EH (cell line): ENCODE data around the gene RPS5.
"Not testable (repeated sequence)": the region's sequence is repeated elsewhere in the genome, so short reads cannot be mapped to it uniquely, and the experiment has no call there.

Experiments
- DNase-seq: peaks from one replicate; pipeline ENCODE4 v3.0.0-alpha.2; 2015; ENCODE audit warnings: low read depth

Gene RPS5

DNA sequence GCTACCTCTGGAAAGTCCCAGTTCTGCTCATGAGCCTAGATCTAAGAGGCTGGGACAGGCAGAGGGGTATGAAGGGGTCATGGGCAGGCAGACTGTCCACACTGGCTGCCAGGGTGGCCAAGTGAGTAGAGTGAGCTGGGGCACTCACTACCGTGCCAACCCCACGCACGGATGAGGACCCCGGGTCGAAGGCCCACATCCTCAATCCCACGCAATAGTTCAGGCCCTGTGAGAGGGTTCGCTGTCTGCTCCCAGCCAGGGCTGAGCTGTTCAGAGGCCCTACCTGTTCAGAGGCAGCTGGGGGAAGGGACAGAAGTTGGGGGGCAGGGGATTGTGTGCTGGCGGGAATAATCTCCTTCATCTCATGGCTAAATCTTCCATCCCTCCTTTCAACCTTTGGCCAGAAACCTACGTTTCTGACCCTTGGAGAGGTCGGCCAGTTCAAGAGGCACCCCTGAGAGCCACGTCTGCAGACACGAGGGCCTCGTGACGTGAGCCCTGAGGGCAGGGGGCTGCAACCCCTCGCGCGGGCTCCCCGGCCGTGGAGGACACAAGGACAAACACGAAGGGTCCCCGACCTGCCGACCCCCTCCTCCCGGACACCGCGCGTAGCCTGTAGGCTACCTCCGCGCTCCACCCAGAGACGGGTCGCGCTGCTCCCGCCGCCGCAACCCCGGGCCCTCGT, 1.0 kb upstream of the RPS5 start:
- no peak for DNase-seq

GRCh38 chr19:58387338-58388174, 487 bp downstream of the RPS5 start:
- peak; percentile 21 for DNase-seq

GRCh38 chr19:58388175-58388526, 1.1 kb downstream of the RPS5 start:
- no peak for DNase-seq

DNA sequence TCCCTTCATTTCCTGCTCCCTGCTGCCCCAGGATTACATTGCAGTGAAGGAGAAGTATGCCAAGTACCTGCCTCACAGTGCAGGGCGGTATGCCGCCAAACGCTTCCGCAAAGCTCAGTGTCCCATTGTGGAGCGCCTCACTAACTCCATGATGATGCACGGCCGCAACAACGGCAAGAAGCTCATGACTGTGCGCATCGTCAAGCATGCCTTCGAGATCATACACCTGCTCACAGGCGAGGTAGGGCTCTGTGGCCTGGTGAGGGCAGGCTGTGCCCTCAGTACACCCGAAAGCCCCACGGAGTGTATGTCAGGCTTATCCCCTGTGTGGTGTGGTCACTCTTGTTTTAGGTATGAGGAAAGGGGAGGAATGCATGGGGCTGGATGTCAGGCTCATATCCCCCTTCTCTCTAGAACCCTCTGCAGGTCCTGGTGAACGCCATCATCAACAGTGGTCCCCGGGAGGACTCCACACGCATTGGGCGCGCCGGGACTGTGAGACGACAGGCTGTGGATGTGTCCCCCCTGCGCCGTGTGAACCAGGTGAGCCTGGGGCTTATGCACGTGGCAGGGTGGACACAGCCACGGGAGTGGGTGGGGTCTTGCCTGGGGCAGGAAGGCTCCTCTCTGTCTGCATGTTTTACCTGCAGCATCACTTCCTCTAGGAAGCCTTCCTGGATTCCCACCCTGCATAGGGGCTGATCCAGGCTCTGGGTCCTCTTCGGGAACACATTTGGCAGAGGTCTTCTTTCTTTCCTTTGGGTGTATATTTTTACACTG, 6.1 kb downstream of the RPS5 start:
- no peak for DNase-seq

DNA sequence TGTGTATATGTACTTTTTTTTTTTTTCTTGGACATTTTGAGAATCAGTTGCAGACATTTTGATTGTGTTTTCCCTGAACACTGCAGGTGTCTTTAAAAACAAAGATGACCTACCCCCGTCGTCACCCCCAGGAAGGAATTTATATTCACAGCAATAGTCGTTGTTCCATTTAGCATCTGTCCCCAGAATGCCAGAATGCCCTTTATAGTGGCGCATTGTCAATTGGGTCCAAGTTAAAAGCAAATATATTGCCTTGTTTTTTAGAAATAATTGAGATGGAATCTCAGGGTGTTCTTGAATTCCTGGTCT, 6.6 kb downstream of the RPS5 start:
- no peak for DNase-seq

DNA sequence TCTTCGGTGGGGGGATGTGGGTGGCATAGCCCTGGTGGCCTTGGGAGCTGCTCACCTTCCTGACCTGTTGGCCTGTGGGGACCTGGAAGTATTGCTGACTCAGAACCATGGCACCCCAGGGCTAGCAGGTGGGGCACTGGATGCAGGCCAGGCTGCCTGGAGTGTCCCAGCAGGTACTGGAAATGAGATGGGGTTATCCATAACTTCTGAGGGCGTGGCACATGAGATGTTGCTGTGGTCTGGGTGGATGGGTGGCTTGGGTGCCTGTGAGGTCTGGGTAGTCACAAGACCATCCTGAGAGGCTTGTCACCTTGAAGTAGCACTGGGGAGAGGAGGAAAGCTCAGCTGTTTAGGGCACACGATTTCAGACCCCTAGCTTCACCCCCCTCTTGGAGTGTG, 7.8 kb downstream of the RPS5 start:
- no peak for DNase-seq

GRCh38 chr19:58395220-58395978, 8.3 kb downstream of the RPS5 start, which contains the start of gene RNF225:
Gene RNF225 (plus strand): TSS chr19:58395656. CDS start chr19:58396090, 434 bp downstream.
- no peak for DNase-seq

DNA sequence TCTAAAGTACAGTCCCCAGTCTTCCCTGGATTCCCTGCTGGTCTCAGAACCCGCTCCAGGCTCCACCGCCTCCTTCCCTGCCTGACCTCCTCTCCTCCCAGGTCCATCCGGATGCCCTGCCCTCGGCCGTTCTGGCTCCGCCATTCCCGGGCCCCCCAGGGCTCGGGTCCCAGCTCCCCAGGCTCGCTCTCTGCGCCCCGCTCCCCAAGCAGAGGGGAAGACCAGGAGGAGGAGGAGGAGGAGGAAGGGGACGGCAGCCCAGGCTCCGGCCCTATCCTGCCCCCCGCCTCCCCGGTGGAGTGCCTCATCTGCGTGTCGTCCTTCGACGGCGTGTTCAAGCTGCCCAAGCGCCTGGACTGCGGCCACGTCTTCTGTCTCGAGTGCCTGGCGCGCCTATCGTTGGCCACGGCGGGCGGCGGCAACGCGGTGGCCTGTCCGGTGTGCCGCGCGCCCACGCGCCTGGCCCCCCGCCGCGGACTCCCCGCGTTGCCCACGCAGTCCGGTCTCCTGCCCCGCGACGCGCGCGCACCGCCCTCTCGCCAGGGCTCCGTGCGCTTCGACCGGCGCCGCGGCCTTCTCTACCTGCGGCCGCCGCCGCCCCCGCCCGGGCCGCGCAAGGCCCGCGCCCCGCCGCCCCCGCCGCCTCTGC, 9.0 kb downstream of the RPS5 start:
- DNase-seq, result no peak

- no peak for DNase-seq
These were observed 9.8 kb downstream of the RPS5 start for GRCh38 chr19:58396691-58397532.

GRCh38 chr19:58397533-58398037, 10.5 kb downstream of the RPS5 start:
- DNase-seq, result no peak

DNA sequence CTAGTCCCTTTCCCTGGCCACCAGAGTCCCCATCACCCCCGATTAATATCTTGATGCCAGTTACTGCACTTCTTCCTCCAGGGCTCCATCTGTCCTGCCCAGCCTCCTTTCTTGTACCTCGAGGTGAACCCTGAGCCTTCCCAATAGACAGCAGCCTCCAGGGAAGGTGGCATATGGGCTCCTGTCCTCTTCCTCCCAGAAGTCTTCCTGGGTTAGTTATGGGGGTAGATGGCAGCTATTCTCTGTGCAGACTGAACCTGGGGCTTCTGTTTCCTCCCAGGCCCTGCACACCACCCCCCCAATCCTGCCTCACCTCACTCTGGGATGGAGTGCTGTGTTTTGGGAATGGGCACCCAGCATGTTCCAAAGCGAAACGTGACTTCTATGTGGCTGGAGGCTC, 11.0 kb downstream of the RPS5 start:
- DNase-seq, result no peak

DNA sequence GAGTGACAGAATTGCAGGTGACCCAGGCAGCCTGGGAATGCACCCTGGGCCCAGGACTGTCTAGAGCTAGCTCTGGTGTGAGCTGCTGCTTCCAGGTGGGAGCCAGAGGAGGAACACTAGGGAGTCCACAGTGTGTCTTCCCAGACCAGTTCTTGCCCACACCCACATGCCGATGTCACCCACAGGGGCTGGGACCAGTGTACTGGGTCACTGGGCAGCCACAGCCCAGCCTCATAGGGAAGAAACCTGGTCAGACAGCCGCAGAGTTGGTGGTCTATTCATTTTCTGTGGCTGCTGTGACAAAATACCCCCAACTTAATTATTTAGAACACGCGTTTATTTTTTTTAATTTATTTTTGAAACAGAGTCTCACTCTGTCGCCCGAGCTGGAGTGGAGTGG, 11.5 kb downstream of the RPS5 start:
- DNase-seq, result no peak

DNA sequence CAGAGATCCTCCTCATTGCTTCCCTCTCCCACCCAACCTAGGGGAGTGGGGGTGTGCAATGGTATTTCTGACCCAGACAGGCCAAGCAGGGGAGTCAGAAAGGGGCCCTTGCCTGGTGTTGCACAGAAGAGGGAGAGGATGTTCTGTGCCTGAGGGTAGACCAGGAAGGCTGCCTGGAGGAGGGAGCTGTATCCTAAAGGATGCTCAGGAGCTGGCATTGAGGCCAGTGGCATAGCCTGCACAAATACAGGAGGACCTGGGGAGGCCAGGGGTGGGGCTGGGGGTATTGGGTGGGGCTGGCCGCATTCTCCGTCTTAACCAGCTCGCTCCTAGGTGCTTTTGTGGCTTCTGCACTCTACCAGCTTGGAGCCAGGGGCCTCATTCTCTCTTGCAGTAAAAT, 12.8 kb downstream of the RPS5 start:
- no peak for DNase-seq

DNA sequence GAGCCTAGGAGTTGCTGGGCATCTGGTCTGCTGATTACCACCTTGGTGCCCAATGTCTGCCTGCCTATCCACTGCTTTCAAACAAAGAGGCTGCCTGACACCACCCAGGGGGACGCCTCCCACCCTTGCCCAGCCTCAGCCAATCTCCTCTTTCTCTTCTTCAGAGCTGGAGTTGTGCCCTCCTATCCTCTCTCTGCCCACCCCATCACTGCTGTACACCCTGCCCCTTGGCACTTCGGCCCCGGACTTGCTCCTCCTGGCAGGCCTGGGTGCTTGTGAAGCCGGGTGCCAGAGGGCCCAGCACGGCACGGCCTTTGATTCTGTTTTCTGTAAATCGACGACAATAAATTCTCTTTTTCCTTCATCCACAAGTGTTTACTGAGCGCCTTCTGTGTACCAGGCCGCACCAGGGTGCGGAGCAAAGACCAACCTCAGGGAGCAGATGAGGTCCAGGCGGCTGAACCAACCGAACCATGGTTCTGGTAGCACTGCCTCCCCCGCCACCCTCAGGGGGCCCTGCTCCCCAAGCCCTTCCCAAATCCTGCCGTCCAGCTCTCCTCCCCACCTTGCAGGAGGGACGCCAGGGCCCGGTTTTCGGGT, 13.3 kb downstream of the RPS5 start:
- DNase-seq, result no peak

GRCh38 chr19:58400916-58401839, 14.1 kb downstream of the RPS5 start:
- DNase-seq, result peak; percentile 99

GRCh38 chr19:58401840-58402421, 14.9 kb downstream of the RPS5 start:
- DNase-seq, result no peak

DNA sequence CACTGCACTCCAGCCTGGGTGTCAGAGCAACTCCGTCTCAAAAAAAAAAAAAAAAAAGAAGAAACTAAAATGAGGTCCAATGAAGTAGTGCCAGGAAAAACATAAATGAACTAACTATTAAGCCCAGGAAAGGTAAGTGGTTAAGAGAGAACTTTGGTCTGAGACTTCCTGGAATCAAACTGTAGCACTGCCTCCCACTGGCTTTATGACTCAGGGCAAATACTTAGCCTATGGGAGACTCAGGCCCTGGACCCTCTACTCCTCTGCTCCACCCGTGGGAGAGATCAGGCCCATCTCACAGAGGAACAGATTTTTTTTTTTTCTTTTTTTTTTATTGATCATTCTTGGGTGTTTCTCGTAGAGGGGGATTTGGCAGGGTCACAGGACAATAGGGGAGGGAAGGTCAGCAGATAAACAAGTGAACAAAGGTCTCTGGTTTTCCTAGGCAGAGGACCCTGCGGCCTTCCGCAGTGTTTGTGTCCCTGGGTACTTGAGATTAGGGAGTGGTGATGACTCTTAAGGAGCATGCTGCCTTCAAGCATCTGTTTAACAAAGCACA, 16.9 kb downstream of the RPS5 start:
- DNase-seq, result not testable (repeated sequence)
